HG02938 (cell line): Measurements from ENCODE around the gene XYLT2.

ENCODE experiments used
- ATAC-seq: cut with Tn5 transposase; IDR thresholded peaks from one replicate; pipeline ENCODE4 v1.9.1; 2021; ENCODE audit warnings: mild to moderate bottlenecking, moderate library complexity; ENCODE audit not compliant: unreplicated experiment

The XYLT2 gene

GRCh38 chr17:50363217-50364060, 17.5 kb downstream of the XYLT2 start:
- ATAC-seq: no peak

GRCh38 chr17:50364061-50364458, 18.1 kb downstream of the XYLT2 start:
- no peak for ATAC-seq

GRCh38 chr17:50364715-50365114, 18.8 kb downstream of the XYLT2 start:
- no peak for ATAC-seq

GRCh38 chr17:50365165-50365564, 19.2 kb downstream of the XYLT2 start:
- ATAC-seq: no peak

- ATAC-seq: no peak
These were observed 19.9 kb downstream of the XYLT2 start for GRCh38 chr17:50365649-50366393.

GRCh38 chr17:50367401-50367800, 21.5 kb downstream of the XYLT2 start:
- ATAC-seq: no peak

GRCh38 chr17:50370052-50370451, 24.1 kb downstream of the XYLT2 start:
- ATAC-seq: no peak

GRCh38 chr17:50371526-50371925, 25.6 kb downstream of the XYLT2 start:
- ATAC-seq: no peak

- ATAC-seq: no peak
These were observed 26.4 kb downstream of the XYLT2 start for GRCh38 chr17:50372222-50372757.

GRCh38 chr17:50372758-50373556, 27.0 kb downstream of the XYLT2 start, which contains the start of the genes EME1 and MRPL27:
EME1 (plus strand) TSS chr17:50373229; CDS start chr17:50375209, 1,980 bp downstream.
MRPL27 (minus strand) TSS chr17:50373184; CDS start chr17:50373170, 14 bp downstream.
- peak; percentile 81 for ATAC-seq

GRCh38 chr17:50373705-50374104, 27.8 kb downstream of the XYLT2 start:
- no peak for ATAC-seq

- ATAC-seq: no peak
These were observed 30.1 kb downstream of the XYLT2 start for GRCh38 chr17:50375858-50376538.

- ATAC-seq: no peak
These were observed 33.6 kb downstream of the XYLT2 start for GRCh38 chr17:50379351-50380132.

- no peak for ATAC-seq
These were observed 34.7 kb downstream of the XYLT2 start for GRCh38 chr17:50380369-50381259.

GRCh38 chr17:50381260-50381815, 35.4 kb downstream of the XYLT2 start:
- no peak for ATAC-seq

- no peak for ATAC-seq
These were observed 36.0 kb downstream of the XYLT2 start for GRCh38 chr17:50381920-50382319.

- no peak for ATAC-seq
These were observed 37.0 kb downstream of the XYLT2 start for GRCh38 chr17:50382931-50383330.

- ATAC-seq: no peak
These were observed 40.6 kb downstream of the XYLT2 start for GRCh38 chr17:50386510-50386909.
